IPS DF 4.7 (cell line): ENCODE results near the gene PRDX5.

ENCODE experiments used
- DNase-seq: peaks from one replicate; pipeline ENCODE4 v3.0.0-alpha.2; 2013; ENCODE audit warnings: low spot score; ENCODE audit errors: extremely low read depth

The PRDX5 gene

DNA sequence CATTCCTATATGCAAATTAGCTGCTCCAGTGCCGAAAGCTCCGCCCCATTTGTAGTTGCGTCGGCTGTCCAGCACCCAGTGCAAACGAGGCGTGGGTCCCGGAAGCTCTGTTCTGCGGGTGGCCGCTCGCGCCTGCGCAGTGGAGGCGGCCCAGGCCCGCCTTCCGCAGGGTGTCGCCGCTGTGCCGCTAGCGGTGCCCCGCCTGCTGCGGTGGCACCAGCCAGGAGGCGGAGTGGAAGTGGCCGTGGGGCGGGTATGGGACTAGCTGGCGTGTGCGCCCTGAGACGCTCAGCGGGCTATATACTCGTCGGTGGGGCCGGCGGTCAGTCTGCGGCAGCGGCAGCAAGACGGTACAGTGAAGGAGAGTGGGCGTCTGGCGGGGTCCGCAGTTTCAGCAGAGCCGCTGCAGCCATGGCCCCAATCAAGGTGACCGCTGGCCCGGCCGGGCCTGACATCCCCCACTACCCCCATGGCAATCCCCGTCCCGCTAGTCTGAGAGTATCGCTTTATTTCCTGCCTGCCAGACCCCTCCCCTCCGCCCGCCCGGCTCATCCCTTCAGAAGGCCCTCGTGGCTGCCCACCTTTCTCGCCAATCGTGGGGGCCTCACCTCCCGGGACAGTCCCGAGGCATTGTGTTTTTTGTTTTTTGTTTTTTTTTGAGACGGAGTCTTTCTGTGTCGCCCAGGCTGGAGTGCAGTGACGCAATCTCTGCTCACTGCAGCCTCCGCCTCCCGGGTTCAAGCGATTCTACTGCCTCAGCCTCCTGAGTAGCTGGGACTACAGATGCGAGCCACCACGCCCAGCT lies at the start of gene PRDX5:
Gene PRDX5, plus strand, starts transcription at position 161 of the 805 bp plus-strand sequence. Its CDS starts 95 bp downstream, at position 256.
- DNase-seq: no peak

- DNase-seq: no peak
These were observed 48.9 kb upstream of the PRDX5 start for GRCh38 chr11:64268893-64269539.

DNA sequence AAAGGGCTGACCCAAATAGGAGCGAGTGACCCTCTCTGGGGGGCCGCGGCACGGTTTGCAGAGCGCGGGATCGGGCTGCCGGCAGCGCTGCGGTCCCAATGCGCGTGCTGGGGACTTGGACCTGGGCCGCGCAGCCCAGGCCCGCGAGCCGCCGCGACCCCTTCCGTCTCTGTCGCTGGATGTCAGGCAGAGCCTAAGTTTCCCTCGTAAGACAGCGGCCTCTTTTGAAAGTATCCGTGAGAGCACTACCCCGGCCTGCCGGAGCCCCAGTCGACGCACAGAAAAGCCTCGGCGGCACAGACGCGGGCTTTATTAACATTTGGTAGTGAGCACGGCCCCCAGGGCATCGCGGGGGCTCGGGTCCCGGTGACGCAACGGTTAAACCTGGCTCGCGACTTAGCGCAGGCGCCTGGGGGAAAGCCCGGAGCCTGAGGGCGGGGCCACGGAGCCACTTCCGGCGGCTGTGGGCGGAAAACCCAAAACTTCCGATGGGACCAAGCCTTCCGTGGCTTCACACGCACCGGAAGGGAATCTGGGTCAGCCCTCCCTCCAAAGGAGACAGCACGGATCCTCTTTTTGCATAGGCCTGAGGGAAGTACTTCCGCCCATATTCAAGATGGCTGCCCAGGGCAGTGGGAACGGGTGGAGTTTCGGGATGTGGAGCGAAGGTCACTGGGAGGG lies 48.2 kb upstream of the PRDX5 start:
- DNase-seq: peak; percentile 99

GRCh38 chr11:64275031-64275800 lies 42.7 kb upstream of the PRDX5 start:
- DNase-seq: no peak

- no peak for DNase-seq
These were observed 42.1 kb upstream of the PRDX5 start for GRCh38 chr11:64275841-64276240.

GRCh38 chr11:64276653-64277431 lies 41.1 kb upstream of the PRDX5 start:
- no peak for DNase-seq

DNA sequence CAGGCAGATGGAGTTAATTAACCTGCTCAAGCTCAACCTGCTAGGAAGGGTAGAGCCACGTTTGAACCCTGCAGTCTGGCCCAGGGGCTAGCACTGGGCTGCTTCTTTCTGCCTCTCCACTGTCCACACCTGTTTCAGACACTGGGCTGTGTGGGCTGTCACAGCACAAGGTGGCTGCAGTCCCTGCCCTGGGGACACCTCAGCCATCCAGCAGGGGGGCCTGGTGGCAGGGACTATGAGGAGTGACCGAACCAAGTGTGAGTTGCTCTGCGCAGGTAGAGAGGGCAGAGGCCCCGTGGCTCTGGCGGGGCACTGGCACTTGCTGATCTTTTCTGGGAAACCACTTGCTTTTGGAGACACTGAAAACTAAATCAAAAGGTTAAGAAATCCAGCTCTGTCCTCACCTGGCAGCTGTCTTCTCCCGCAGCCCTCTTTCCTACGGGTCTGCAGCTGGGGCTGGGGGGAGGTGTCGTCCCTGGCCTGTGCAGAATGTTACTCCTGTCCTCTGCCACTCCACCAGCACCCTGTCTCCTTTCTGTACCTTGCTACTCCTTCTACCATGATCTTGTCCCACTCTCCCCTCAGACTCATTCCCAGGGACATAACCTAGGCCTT lies 39.2 kb upstream of the PRDX5 start:
- DNase-seq: no peak

- DNase-seq: no peak
These were observed 35.8 kb upstream of the PRDX5 start for GRCh38 chr11:64281957-64282770.

DNA sequence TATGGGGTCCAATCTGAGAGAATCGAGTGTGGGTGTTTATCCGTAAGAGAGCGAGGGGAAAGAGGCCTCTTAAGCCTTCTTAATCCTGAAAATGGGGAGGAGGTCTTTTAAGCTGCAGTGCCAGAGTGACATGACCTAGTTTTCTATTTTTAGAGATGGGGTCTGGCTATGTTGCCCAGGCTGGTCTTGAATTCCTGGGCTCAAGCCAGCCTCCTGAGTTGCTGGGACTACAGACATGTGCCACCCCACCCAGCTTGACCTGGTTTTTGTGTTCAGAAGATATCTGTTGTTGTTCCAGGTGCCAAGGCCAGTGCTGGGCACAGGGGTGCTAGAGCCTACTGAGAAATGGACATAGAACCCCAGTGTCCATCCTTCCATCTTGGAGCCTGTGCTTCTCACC lies 34.8 kb upstream of the PRDX5 start:
- no peak for DNase-seq

- DNase-seq: no peak
These were observed 33.6 kb upstream of the PRDX5 start, which contains the start of gene BAD for GRCh38 chr11:64284048-64284961. BAD (minus strand) TSS chr11:64284665; CDS start chr11:64284368, 297 bp downstream.

GRCh38 chr11:64284962-64285884 lies 32.7 kb upstream of the PRDX5 start, which contains the start of gene GPR137:
GPR137 (plus strand) TSS chr11:64285848; CDS start chr11:64286525, 677 bp downstream.
- no peak for DNase-seq

DNA sequence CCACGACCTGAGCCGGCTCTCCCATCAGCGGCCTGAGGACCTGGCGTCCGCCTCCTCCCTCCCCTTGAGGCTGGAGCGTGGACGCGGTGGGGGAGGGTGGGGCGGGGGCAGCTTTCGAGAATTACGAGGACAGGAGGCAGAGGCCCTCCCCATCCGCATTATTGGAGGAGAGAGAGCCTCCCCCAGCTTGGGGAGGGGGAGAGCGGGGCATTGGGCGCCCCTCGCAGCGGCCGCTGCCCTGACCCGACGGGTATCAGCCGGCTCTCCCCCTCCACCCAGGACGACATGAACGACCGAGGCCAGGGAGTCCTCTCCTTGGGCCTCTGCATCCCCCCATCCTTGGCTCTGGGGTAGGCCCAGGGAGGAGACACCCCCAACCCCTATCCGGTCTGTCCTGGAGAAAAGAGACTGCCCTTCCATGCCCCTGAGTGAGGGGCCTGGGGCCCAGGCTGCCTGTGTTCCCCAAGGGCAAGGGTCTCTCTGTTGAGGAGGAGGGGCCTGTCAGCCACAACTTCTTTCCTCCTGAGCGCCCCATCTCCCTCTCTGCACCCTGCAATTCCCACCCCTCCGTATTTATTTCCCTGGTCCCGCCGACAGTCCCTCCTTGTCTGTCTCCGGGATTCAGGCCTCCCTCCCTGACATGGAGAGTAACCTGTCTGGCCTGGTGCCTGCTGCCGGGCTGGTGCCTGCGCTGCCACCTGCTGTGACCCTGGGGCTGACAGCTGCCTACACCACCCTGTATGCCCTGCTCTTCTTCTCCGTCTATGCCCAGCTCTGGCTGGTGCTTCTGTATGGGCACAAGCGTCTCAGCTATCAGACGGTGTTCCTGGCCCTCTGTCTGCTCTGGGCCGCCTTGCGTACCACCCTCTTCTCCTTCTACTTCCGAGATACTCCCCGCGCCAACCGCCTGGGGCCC lies 31.8 kb upstream of the PRDX5 start:
- DNase-seq: no peak

GRCh38 chr11:64286801-64287159 lies 31.1 kb upstream of the PRDX5 start:
- no peak for DNase-seq

DNA sequence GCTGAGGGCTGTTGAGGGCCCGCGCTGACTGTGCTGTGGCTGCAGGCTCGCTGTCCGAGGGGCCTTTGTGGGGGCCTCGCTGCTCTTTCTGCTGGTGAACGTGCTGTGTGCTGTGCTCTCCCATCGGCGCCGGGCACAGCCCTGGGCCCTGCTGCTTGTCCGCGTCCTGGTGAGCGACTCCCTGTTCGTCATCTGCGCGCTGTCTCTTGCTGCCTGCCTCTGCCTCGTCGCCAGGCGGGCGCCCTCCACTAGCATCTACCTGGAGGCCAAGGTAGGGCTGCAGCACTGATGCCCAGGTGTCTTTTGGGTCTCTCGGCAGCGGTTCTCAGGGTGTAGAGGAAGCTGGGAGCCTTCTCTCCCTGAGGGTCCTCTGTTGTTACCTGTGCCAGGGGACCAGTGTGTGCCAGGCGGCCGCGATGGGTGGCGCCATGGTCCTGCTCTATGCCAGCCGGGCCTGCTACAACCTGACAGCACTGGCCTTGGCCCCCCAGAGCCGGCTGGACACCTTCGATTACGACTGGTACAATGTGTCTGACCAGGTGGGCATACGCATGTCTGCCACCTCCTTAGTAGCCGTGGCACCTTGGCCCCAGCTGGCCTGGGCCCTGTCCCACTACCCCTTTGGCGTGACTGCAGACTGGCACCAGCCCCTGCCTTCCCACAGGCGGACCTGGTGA lies 30.1 kb upstream of the PRDX5 start:
- DNase-seq: no peak

DNA sequence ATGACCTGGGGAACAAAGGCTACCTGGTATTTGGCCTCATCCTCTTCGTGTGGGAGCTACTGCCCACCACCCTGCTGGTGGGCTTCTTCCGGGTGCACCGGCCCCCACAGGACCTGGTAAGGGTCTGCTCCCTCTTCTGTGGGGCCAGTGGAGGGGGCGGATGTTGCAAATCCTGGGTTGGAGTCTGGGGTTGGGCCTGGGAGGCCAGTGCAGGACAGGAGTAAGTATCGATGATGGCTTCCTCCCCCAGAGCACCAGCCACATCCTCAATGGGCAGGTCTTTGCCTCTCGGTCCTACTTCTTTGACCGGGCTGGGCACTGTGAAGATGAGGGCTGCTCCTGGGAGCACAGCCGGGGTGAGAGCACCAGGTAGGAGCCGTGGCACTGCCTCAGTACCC lies 29.6 kb upstream of the PRDX5 start:
- no peak for DNase-seq
